ENCODE results near the gene SYNPR. TPM values are rescaled to one million over a fixed set of nuclear protein-coding genes. Genes with fewer than 3 reads are reported as not detected.
"Not testable (repeated sequence)": the region's sequence is repeated elsewhere in the genome, so short reads cannot be mapped to it uniquely, and the experiment has no call there.

The SYNPR gene
- total RNA-seq, 1 experiment from 2014 or later = 0.85 TPM

- ChIA-PET POLR2A (interaction anchor here (0.9 kb wide), 1 partner anchor 81 kb away, joined by 3 read pairs; no protein-coding TSS in a partner anchor), CTCF (interaction anchor here (1.9 to 2.8 kb wide), 2 partner anchors 17 to 295 kb away, joined by 11 to 15 read pairs; no protein-coding TSS in a partner anchor)
- ATAC-seq (peak; percentile 69), DNase-seq (ENCODE audit: low spot score) (peak; percentile 78)
- peak overlapping the region; percentile 88 for H3K4me3 Mint-ChIP-seq
- H3K27ac Mint-ChIP-seq = peak overlapping the region; percentile 78
- H3K27me3 Mint-ChIP-seq (ENCODE audit: low read depth) = peaks cover 22% of the 10 kb centered on the region
- peaks cover 17% of the 10 kb centered on the region for H3K4me1 Mint-ChIP-seq
- not testable (repeated sequence) for H3K36me3 Mint-ChIP-seq, H3K9me3 Mint-ChIP-seq
- TF ChIP-seq FOXK1 (CRISPR knock-in tag; IDR thresholded peaks at IDR 0.05) (peak; percentile 41; the same call in 1 of the 2 replicates), FOXP1 (CRISPR knock-in tag; IDR thresholded peaks at IDR 0.05; ENCODE audit: borderline replicate concordance) (peak; percentile 52; the same call in 1 of the 2 replicates), ZNF281 (CRISPR knock-in tag; IDR thresholded peaks at IDR 0.05) (peak; percentile 81; the same call in 1 of the 2 replicates), FOXP4 (CRISPR knock-in tag; IDR thresholded peaks at IDR 0.05) (peak; percentile 61; the same call in 1 of the 2 replicates)
Measured at GRCh38 chr3:63644928-63645781, 367.0 kb downstream of the SYNPR start.

GRCh38 chr3:63652066-63652725 lies 374.1 kb downstream of the SYNPR start, which contains the start of gene SNTN:
TSS of gene SNTN (plus strand) at chr3:63652675. CDS start at chr3:63652688, 13 bp downstream.
- Mint-ChIP-seq H3K4me3 (no peak within 1 kb of the TSS), H3K27ac (no peak within 1 kb of the TSS), H3K27me3 (ENCODE audit: low read depth) (peaks cover 10% of the 10 kb centered on the region), H3K36me3 (peaks cover 7% of the 10 kb centered on the region; the same call in 1 of the 2 replicates), H3K9me3 (peaks cover 13% of the 10 kb centered on the region), H3K4me1 (no peaks in the 10 kb centered on the region)
- no peak for ATAC-seq
- no peak for DNase-seq (ENCODE audit: low spot score)
- ChIA-PET CTCF (no interaction called here), POLR2A (no interaction called here)
- TF ChIP-seq ZNF219 (CRISPR knock-in tag; IDR thresholded peaks at IDR 0.05; ENCODE audit: borderline replicate concordance) (no peak), ZSCAN18 (CRISPR knock-in tag; IDR thresholded peaks at IDR 0.05) (no peak), ZNF317 (CRISPR knock-in tag; IDR thresholded peaks at IDR 0.05; ENCODE audit: borderline replicate concordance, low read depth) (no peak), USF2 (CRISPR knock-in tag; IDR thresholded peaks at IDR 0.05) (no peak), FOXK1 (CRISPR knock-in tag; IDR thresholded peaks at IDR 0.05) (no peak), TEAD1 (CRISPR knock-in tag; IDR thresholded peaks at IDR 0.05) (no peak), NFE2L1 (CRISPR knock-in tag; IDR thresholded peaks at IDR 0.05) (no peak), MLX (CRISPR knock-in tag; IDR thresholded peaks at IDR 0.05) (no peak), CTCF (IDR thresholded peaks at IDR 0.05) (no peak), FOXP4 (CRISPR knock-in tag; IDR thresholded peaks at IDR 0.05) (no peak), KAT7 (CRISPR knock-in tag; IDR thresholded peaks at IDR 0.05; ENCODE audit: borderline replicate concordance) (no peak), ZNF671 (CRISPR knock-in tag; IDR thresholded peaks at IDR 0.05) (no peak), ZNF138 (CRISPR knock-in tag; conservative IDR thresholded peaks at IDR 0.05) (no peak), JUN (CRISPR knock-in tag; IDR thresholded peaks at IDR 0.05) (no peak), ATF2 (CRISPR knock-in tag; IDR thresholded peaks at IDR 0.05; ENCODE audit: borderline replicate concordance, low read depth) (no peak), IRF2 (CRISPR knock-in tag; IDR thresholded peaks at IDR 0.05; ENCODE audit: borderline replicate concordance, low read depth) (no peak)

Measured in WTC11 (cell line).